Loucy (cell line): ENCODE measurements around the gene SMARCB1.

Experiments
- CTCF ChIP-seq: fragments of 200-600 bp; sonication (generic); conservative IDR thresholded peaks from 2 replicates; pipeline ENCODE4 v1.5.1; 2014; ENCODE audit warnings: mild to moderate bottlenecking, antibody characterized with exemption, low read length
- EZH2phosphoT487 ChIP-seq: fragments of 200-600 bp; IDR thresholded peaks from 2 replicates; pipeline ENCODE4 v1.6.1; 2018; ENCODE audit warnings: antibody characterized with exemption, mild to moderate bottlenecking, moderate library complexity, borderline replicate concordance

GRCh38 chr22:23787910-23788309 lies 1.1 kb downstream of the SMARCB1 start:
- TF ChIP-seq CTCF (no peak), EZH2phosphoT487 (no peak)
